ENCODE data around the gene ITPR1.

Gene ITPR1

GRCh38 chr3:4785551-4785950 lies 292.4 kb downstream of the ITPR1 start:
- Histone ChIP-seq H3K4me3 (replicated peaks; ENCODE audit: insufficient read depth, low read length) (no peak overlapping the region), H3K27ac (replicated peaks) (no peak overlapping the region), H3K27me3 (ENCODE audit: insufficient read depth, poor library complexity, severe bottlenecking) (no peaks in the 10 kb centered on the region)
- no peak for DNase-seq (ENCODE audit: low read depth in 1 of 2, low spot score in 1 of 2)
- TF ChIP-seq POLR2AphosphoS5 (IDR thresholded peaks at IDR 0.05; ENCODE audit: low read depth), result no peak
- no peak for TF ChIP-seq REST (IDR thresholded peaks at IDR 0.05; ENCODE audit: insufficient replicate concordance, low read depth)
- TF ChIP-seq CTCF (IDR thresholded peaks at IDR 0.05; ENCODE audit: insufficient read depth, low read length), result no peak
- no peak for TF ChIP-seq SPI1 (IDR thresholded peaks at IDR 0.05; ENCODE audit: borderline replicate concordance, low read depth)
- no peak for TF ChIP-seq GABPA (IDR thresholded peaks at IDR 0.05; ENCODE audit: low read depth)

GRCh38 chr3:4786431-4786830 lies 293.3 kb downstream of the ITPR1 start:
- Histone ChIP-seq H3K4me3 (replicated peaks; ENCODE audit: insufficient read depth, low read length) (no peak overlapping the region), H3K27me3 (ENCODE audit: insufficient read depth, poor library complexity, severe bottlenecking) (no peaks in the 10 kb centered on the region), H3K27ac (replicated peaks) (no peak overlapping the region)
- TF ChIP-seq POLR2AphosphoS5 (IDR thresholded peaks at IDR 0.05; ENCODE audit: low read depth) (no peak), GABPA (IDR thresholded peaks at IDR 0.05; ENCODE audit: low read depth) (no peak), SPI1 (IDR thresholded peaks at IDR 0.05; ENCODE audit: borderline replicate concordance, low read depth) (no peak), CTCF (IDR thresholded peaks at IDR 0.05; ENCODE audit: insufficient read depth, low read length) (no peak), REST (IDR thresholded peaks at IDR 0.05; ENCODE audit: insufficient replicate concordance, low read depth) (no peak)
- DNase-seq (ENCODE audit: low read depth in 1 of 2, low spot score in 1 of 2), result peak; percentile 38 to 66

- no peaks in the 10 kb centered on the region for H3K27me3 ChIP-seq (ENCODE audit: insufficient read depth, poor library complexity, severe bottlenecking)
- TF ChIP-seq REST (IDR thresholded peaks at IDR 0.05; ENCODE audit: insufficient replicate concordance, low read depth), result no peak
- no peak for TF ChIP-seq SPI1 (IDR thresholded peaks at IDR 0.05; ENCODE audit: borderline replicate concordance, low read depth)
- TF ChIP-seq POLR2AphosphoS5 (IDR thresholded peaks at IDR 0.05; ENCODE audit: low read depth), result no peak
- H3K4me3 ChIP-seq (replicated peaks; ENCODE audit: insufficient read depth, low read length), result no peak overlapping the region
- no peak overlapping the region for H3K27ac ChIP-seq (replicated peaks)
- no peak for DNase-seq (ENCODE audit: low read depth in 1 of 2, low spot score in 1 of 2)
Measured at GRCh38 chr3:4791358-4791757, 298.2 kb downstream of the ITPR1 start.

Data from HL-60 (cell line).